Small intestine (tissue), 7 donors: ENCODE data around the gene USP49. TPM values are rescaled to one million over a fixed set of nuclear protein-coding genes. Genes with fewer than 3 reads are reported as not detected.
A peak's percentile ranks its signal among the peaks of the same experiment; 100 is the strongest.

Experiments used
- DNase-seq, 2 donors: peaks; one replicate each; pipeline versions ENCODE4 v3.0.0 to v3.0.0-alpha.2; 2013
- FAIRE-seq: peaks from 2 replicates; lab custom pipeline; 2012; peaks lifted over from hg19 to GRCh38; lab: Jason Lieb, UNC
- H3K27ac ChIP-seq, 3 donors: one replicate each; pipeline ENCODE4 v1.5.1; 2013; ENCODE audit warnings: low read length in 2 of 3, mild to moderate bottlenecking in 2 of 3, control low read depth in 1 of 3, inconsistent platforms in 1 of 3, low read depth in 1 of 3, moderate library complexity in 1 of 3
- H3K27me3 ChIP-seq, 3 donors: one replicate each; pipeline ENCODE4 v1.6.1; 2013; ENCODE audit warnings: low read length in 3 of 3, inconsistent platforms in 1 of 3; ENCODE audit not compliant: control insufficient read depth in 3 of 3, insufficient read depth in 3 of 3
- H3K36me3 ChIP-seq, 3 donors: one replicate each; pipeline ENCODE4 v1.6.1; 2013; ENCODE audit warnings: low read length in 3 of 3, inconsistent platforms in 1 of 3, low read depth in 1 of 3, mild to moderate bottlenecking in 1 of 3, moderate library complexity in 1 of 3; ENCODE audit not compliant: control insufficient read depth in 3 of 3, insufficient read depth in 2 of 3
- H3K4me1 ChIP-seq, 3 donors: one replicate each; pipeline ENCODE4 v1.6.1; 2013; ENCODE audit warnings: low read length in 2 of 3, inconsistent platforms in 1 of 3, low read depth in 1 of 3, mild to moderate bottlenecking in 1 of 3, moderate library complexity in 1 of 3; ENCODE audit not compliant: control insufficient read depth in 3 of 3, insufficient read depth in 2 of 3
- H3K4me3 ChIP-seq, 3 donors: one replicate each; pipeline ENCODE4 v1.5.1; 2013; ENCODE audit warnings: low read length in 3 of 3, control low read depth in 1 of 3, inconsistent platforms in 1 of 3, low read depth in 1 of 3, mild to moderate bottlenecking in 1 of 3, moderate library complexity in 1 of 3
- H3K9me3 ChIP-seq, 2 donors: one replicate each; pipeline ENCODE4 v1.6.1; 2013; ENCODE audit warnings: low read depth in 1 of 2, low read length in 1 of 2; ENCODE audit not compliant: control insufficient read depth in 2 of 2, insufficient read depth in 1 of 2
- WGBS, 3 donors: extraction: QIAGEN DNeasy Blood & Tissue Kit; methylation state at CpG; one replicate each; pipeline ENCODE4 v1.1.7; 2013; 5-methylcytosine and 5-hydroxymethylcytosine counted together
- polyA plus RNA-seq, 4 donors: library from polyadenylated mRNA; stranded (reverse) in 3 of 4; unstranded in 1 of 4; fragments of 200-250 nt in 3 of 4; fragments of 120-200 nt in 1 of 4; gene quantifications; one replicate each; pipeline versions ENCODE4 v1.2.1 to v1.2.3, GENCODE V29; 2013
- donor health status: healthy with polysubstance abuse.
- donor health status: control.
- donor health status: control.
- donor health status: Bipolar disorder and iron deficiency.
- donor health status: healthy.

USP49 gene
- polyA plus RNA-seq, 4 donors: 0.27 to 3.8 (median 0.80) TPM

DNA sequence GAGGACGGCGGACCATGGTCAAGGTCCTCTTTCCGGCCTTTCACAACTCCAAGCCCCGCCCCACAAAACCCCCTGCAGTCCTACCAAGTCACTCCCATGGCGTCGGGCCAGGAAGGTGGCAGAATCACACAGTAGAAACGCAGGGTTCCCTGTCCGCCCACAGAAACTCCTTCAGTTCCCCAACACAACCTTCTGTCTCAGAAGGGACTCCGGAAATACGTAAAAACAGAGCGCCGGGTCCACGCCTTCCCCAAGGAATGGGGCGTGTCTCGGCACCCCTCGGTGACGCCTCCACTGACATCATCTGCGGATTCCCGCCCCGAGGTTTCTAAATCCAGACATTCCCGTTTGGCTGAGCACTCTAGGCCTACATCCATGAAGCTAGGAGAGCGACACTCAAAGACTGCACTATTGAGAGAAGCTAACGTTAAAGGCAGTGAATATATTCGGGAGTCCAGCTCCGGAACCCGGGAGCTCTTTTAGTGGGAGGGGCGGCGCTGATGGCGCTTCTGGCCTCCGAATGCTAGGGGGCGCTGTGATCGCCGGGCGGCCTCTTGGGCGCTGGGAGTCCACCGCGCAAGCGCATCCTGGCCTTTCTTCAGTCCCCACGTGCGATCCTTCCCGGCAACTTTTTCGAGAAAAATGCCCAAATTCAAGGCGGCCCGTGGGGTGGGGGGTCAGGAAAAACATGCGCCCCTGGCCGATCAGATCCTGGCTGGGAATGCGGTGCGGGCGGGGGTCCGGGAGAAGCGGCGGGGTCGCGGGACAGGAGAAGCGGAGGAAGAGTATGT, 25.9 kb upstream of the USP49 start, which contains the start of the genes BYSL and MED20:
BYSL (plus strand) TSS at position 579 of the 791 bp plus-strand sequence; CDS start at position 643, 64 bp downstream.
MED20 (minus strand) TSS at position 219 of the 791 bp plus-strand sequence; CDS start at position 98, 121 bp downstream.
- peaks cover 3 to 20% (median 11%) of the 10 kb centered on the region in 3 donors for H3K4me1 ChIP-seq
- WGBS, 3 donors: 0 to 1% (median 0%) methylated on average over 51 to 55 of the region's 55 CpGs
- FAIRE-seq: no peak
- peak; percentile 95 to 98 for DNase-seq
- no peaks in the 10 kb centered on the region for H3K9me3 ChIP-seq
- peak within 1 kb of the TSS; percentile 86 to 100 (median 91) for H3K27ac ChIP-seq
- no peaks in the 10 kb centered on the region for H3K27me3 ChIP-seq
- H3K36me3 ChIP-seq: peaks cover 2 to 13% (median 3%) of the 10 kb centered on the region in 3 donors
- H3K4me3 ChIP-seq: peak within 1 kb of the TSS; percentile 69 to 100 (median 90)

DNA sequence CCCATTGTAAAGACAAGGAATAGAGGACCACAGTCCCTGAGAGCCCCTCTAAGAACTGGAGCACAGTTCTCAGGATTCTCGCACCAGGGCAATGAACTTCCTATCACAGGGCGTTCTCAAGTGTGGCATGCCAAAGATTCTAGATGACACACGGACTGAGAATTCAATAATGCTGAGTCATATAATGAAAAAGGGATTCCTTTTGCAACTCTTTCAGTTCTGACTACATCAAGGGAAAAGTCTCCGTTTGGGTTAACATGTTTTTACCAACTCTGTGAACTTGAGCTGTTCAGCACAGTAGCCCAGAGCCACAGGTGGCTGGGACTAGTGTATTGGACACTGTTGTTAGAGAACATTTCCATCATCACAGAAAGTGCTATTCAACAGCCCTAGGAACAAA, 22.4 kb upstream of the USP49 start:
- Histone ChIP-seq H3K27ac (no peak overlapping the region), H3K4me1 (peaks cover 3 to 14% (median 5%) of the 10 kb centered on the region in 3 donors), H3K27me3 (no peaks in the 10 kb centered on the region), H3K4me3 (no peak overlapping the region), H3K9me3 (no peaks in the 10 kb centered on the region), H3K36me3 (peaks cover 2 to 36% (median 12%) of the 10 kb centered on the region in 3 donors)
- FAIRE-seq (no peak), DNase-seq (no peak)
- 55 to 66% (median 60%) methylated on average over 4 of the region's 4 CpGs for WGBS, 3 donors

DNA sequence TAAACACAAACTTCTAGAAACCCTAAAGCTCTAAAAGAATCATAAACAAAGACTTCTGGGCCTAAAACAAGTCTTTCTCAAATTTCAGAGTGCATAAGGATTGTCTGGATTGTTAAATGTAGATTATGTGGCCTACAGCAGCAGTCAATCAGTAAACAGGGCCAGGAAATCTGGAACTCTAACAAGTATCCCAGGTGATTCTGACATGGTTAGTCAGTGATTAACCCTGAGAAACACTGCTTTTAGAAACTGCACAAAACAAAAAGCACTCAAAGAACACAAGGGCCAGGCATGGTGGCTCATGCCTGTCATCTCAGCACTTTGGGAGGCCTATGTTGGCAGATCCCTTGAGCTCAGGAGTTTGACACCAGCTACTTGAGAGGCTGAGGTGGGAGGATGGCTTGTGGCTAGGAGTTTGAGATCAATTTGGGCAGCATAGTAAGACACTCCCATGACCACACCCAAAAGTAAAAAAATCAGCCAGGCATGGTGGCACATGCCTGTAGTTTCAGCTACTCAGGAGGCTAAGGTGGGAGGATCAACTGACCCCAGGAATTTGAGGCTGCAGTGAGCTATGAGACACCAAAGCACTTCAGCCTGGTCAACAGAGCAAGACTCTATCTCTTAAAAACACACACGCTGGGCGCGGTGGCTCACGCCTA, 19.8 kb upstream of the USP49 start:
- 93 to 96% (median 96%) methylated on average over 4 of the region's 4 CpGs for WGBS, 3 donors

DNA sequence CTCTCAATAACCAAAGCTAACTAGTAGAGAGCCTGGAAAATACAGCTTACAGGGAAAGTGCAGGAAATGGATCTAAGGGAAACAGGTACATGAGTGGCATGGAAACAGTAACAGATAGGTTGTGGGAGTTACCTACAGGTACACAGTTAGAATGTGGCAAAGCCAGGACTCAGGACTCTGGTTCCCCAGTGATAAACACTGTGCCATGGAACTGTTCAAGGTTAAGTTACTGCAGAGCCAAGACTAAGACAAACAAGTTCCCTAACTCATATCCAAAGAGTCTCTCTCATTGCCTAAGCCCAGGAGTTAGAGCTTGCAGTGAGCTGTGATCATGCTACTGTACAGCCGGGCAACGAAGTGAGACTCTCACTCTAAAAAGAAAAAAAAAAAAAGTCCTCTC, 19.2 kb upstream of the USP49 start:
- Histone ChIP-seq H3K27me3 (no peaks in the 10 kb centered on the region), H3K36me3 (peaks cover 4 to 53% (median 13%) of the 10 kb centered on the region in 3 donors), H3K4me1 (no peaks in the 10 kb centered on the region), H3K27ac (no peak overlapping the region), H3K4me3 (no peak overlapping the region), H3K9me3 (no peaks in the 10 kb centered on the region)
- 84 to 89% (median 86%) methylated on average over 2 of the region's 2 CpGs for WGBS, 3 donors
- no peak for FAIRE-seq
- DNase-seq: no peak

More for the DNA sequence above, 19.8 kb upstream of the USP49 start:
- DNase-seq (no peak), FAIRE-seq (no peak)
- Histone ChIP-seq H3K36me3 (peaks cover 2 to 52% (median 13%) of the 10 kb centered on the region in 3 donors), H3K27ac (no peak overlapping the region), H3K9me3 (no peaks in the 10 kb centered on the region), H3K27me3 (no peaks in the 10 kb centered on the region), H3K4me1 (peaks cover 0 to 6% (median 3%) of the 10 kb centered on the region in 3 donors), H3K4me3 (no peak overlapping the region)

DNA sequence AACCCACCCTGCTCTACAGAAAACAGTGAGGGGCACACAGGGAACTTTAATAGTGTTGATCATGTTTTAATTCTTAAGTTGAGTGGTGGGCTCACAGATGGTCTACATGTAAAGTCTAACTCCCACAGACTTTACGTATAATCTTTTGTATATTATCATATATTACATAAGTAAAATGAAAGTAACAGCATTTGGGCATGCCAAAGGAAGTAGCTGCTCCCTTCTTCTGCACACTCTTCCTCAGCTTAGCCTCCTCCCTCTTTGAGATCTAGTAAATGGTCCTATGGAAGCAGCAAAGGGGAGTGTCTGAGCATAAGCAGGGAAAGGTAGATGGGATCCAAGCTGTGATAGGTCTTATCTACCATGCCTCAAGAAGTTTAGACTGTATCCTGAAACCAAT, 14.6 kb upstream of the USP49 start:
- no peaks in the 10 kb centered on the region for H3K9me3 ChIP-seq
- H3K36me3 ChIP-seq: peaks cover 14 to 59% (median 28%) of the 10 kb centered on the region in 3 donors
- H3K27ac ChIP-seq: no peak overlapping the region
- no peaks in the 10 kb centered on the region for H3K27me3 ChIP-seq
- no peaks in the 10 kb centered on the region for H3K4me1 ChIP-seq
- no peak for FAIRE-seq
- no peak for DNase-seq
- no peak overlapping the region for H3K4me3 ChIP-seq
- WGBS, 3 donors: 93 to 100% (median 94%) methylated on average over 1 of the region's 1 CpG

DNA sequence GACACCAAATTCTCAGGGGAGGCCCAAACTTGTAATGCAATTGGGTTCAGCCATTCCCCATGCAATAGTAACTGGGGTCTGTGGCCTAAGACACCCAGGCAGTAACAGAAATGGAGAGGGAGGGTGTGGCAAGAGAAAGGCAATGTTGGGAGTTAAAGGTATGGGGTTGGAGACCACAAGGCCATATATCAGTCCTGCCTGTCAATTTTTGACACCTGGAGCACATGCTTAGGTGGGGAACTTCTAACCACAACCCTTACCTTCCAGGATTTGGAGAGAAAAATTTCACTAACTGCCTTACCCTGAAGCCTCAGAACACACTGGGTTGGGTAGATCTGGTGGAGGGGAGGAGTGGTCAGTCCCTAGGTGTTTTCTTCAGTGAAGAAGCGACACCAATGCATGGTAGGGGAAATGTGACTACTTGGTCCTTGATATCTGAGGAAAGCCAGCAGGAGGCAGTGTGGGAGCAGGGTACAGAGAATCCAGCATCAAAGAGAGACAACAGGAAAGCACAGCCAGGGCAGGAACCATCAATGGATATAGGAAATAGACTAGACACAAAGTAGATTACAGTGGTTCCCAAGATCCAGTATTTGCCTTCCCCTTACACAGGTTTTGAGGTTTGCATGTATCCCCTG, 6.8 kb upstream of the USP49 start:
- peaks cover 5 to 29% (median 11%) of the 10 kb centered on the region in 3 donors for H3K36me3 ChIP-seq
- no peak overlapping the region for H3K4me3 ChIP-seq
- WGBS, 3 donors: 92 to 95% (median 94%) methylated on average over 1 of the region's 1 CpG
- FAIRE-seq: no peak
- peak; percentile 40 to 43 for DNase-seq
- H3K27me3 ChIP-seq: no peaks in the 10 kb centered on the region
- H3K9me3 ChIP-seq: no peaks in the 10 kb centered on the region
- H3K4me1 ChIP-seq: no peaks in the 10 kb centered on the region
- H3K27ac ChIP-seq: no peak overlapping the region

DNA sequence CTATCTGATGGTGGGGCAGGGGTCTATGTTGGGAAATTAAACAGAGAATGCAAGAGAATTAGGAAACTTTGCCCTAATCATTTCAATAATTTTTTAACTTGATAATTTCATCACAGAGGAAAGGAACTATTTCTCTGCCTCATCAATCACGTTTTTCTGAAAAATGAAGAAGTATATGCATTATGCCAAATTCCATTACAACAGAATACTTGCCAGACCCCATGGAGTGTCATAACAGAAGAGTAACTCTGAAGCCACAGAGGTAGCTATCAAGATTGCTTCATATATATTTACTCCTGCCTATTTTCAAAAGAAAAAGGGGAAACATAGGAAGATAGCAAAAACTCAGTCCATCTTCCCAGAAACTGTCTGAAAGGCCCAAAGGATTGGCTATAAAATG, 5.7 kb upstream of the USP49 start:
- FAIRE-seq: no peak
- WGBS, 3 donors: 86 to 95% (median 91%) methylated on average over 1 of the region's 1 CpG

DNA sequence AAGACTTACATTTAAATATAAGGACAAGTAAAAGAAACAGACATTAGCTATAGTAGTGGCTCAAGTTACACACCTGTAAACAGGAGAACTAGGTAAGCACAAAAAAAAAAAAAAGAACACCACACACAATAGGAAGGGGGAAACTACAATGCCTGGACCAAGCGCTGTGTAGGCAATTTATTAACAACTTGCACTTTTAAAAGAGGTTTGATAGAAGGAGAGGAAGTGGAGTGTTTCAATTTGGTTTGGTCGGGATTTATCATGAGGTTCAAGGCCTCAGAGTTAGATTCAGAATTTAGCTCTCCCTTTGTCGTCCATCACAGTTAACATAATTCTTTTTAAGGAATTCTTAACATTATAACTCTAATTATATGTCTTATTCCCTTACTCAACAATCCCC, 1.1 kb upstream of the USP49 start:
- no peak for FAIRE-seq
- 47 to 61% (median 56%) methylated on average over 3 of the region's 3 CpGs for WGBS, 3 donors

More for the DNA sequence above, 5.7 kb upstream of the USP49 start:
- H3K27me3 ChIP-seq: no peaks in the 10 kb centered on the region
- H3K27ac ChIP-seq: no peak overlapping the region
- peaks cover 0 to 5% (median 0%) of the 10 kb centered on the region in 3 donors for H3K4me1 ChIP-seq
- H3K4me3 ChIP-seq: no peak overlapping the region
- H3K9me3 ChIP-seq: no peaks in the 10 kb centered on the region
- H3K36me3 ChIP-seq: peaks cover 3 to 24% (median 3%) of the 10 kb centered on the region in 3 donors
- DNase-seq: no peak

More for the DNA sequence above, 1.1 kb upstream of the USP49 start:
- Histone ChIP-seq H3K27ac (peak overlapping the region in 1 of 3 donors; percentile 96), H3K27me3 (no peaks in the 10 kb centered on the region), H3K4me3 (peak overlapping the region in 1 of 3 donors; percentile 69), H3K36me3 (peaks cover 0 to 7% (median 2%) of the 10 kb centered on the region in 3 donors), H3K4me1 (peaks cover 0 to 5% (median 0%) of the 10 kb centered on the region in 3 donors), H3K9me3 (no peaks in the 10 kb centered on the region)
- no peak for DNase-seq
